PC-3 (cell line): ENCODE data around the gene OPN1MW. TPM values are rescaled to one million over a fixed set of nuclear protein-coding genes. Genes with fewer than 3 reads are reported as not detected.

Experiments
- ATAC-seq: fragments of 200-7000 bp; cut with Tn5 transposase; 2 replicates; pipeline ENCODE4 v1.9.1; 2020; ENCODE audit warnings: mild to moderate bottlenecking, moderate library complexity
- BruUV-seq: library from RNA; stranded (reverse); fragments of 400-500 nt; replicated peaks from 2 replicates; lab custom pipeline; 2021; lab: Mats Ljungman, UMichigan
- CTCF ChIA-PET: fragments of 300-600 bp; sonication (Branson Sonifier 250); formaldehyde crosslinking; loops from one replicate; lab custom pipeline; 2022; ENCODE audit warnings: antibody characterized with exemption; lab: Charles Lee
- POLR2A ChIA-PET: fragments of 300-600 bp; sonication (Branson Sonifier 250); formaldehyde crosslinking; loops from one replicate; lab custom pipeline; 2022; ENCODE audit warnings: antibody characterized with exemption; ENCODE audit not compliant: unreplicated experiment; lab: Charles Lee
- DNase-seq: peaks from one replicate; pipeline ENCODE4 v3.0.0-alpha.2; 2015
- H2AFZ ChIP-seq: fragments of 300-600 bp; sonication (generic); 2 replicates; pipeline ENCODE4 v1.6.0; 2016; ENCODE audit warnings: antibody characterized with exemption, low read length
- H3F3A ChIP-seq: fragments of 300-600 bp; sonication (generic); one replicate; pipeline ENCODE4 v1.6.0; 2017; ENCODE audit warnings: antibody characterized with exemption, low read length, control low read depth, mild to moderate bottlenecking; ENCODE audit not compliant: unreplicated experiment
- H3K27ac ChIP-seq: fragments of 300-600 bp; sonication (generic); 2 replicates; pipeline ENCODE4 v1.5.1; 2016; ENCODE audit warnings: mild to moderate bottlenecking, low read length
- H3K27me3 ChIP-seq: fragments of 300-600 bp; sonication (generic); 2 replicates; pipeline ENCODE4 v1.6.1; 2016; ENCODE audit warnings: low read length, mixed read lengths
- H3K36me3 ChIP-seq: fragments of 300-600 bp; sonication (generic); 2 replicates; pipeline ENCODE4 v1.6.1; 2016; ENCODE audit warnings: low read depth, mixed run types, low read length, mixed read lengths
- H3K4me1 ChIP-seq: fragments of 300-600 bp; sonication (generic); 2 replicates; pipeline ENCODE4 v1.5.1; 2016; ENCODE audit warnings: low read length; ENCODE audit not compliant: insufficient read depth
- H3K4me2 ChIP-seq: fragments of 300-600 bp; sonication (generic); 2 replicates; pipeline ENCODE4 v1.6.0; 2016; ENCODE audit warnings: low read length
- H3K4me3 ChIP-seq: fragments of 300-600 bp; sonication (generic); 2 replicates; pipeline ENCODE4 v1.5.1; 2016; ENCODE audit warnings: mild to moderate bottlenecking, low read length, mixed read lengths
- H3K79me2 ChIP-seq: fragments of 300-600 bp; sonication (generic); 2 replicates; pipeline ENCODE4 v1.6.1; 2017; ENCODE audit warnings: low read length, mixed read lengths
- H3K9ac ChIP-seq: fragments of 300-600 bp; sonication (generic); 2 replicates; pipeline ENCODE4 v1.6.0; 2016; ENCODE audit warnings: mild to moderate bottlenecking, low read length
- H3K9me2 ChIP-seq: fragments of 300-600 bp; sonication (generic); replicated peaks from 2 replicates; pipeline ENCODE4 v1.6.1; 2016; ENCODE audit warnings: mixed run types, low read length, mixed read lengths
- H3K9me3 ChIP-seq: fragments of 300-600 bp; sonication (generic); 2 replicates; pipeline ENCODE4 v1.6.1; 2016; ENCODE audit warnings: low read length, mixed read lengths
- H4K20me1 ChIP-seq: fragments of 300-600 bp; sonication (generic); 2 replicates; pipeline ENCODE4 v1.6.1; 2016; ENCODE audit warnings: low read length, mixed read lengths
- EZH2 ChIP-seq: fragments of 300-600 bp; sonication (generic); IDR thresholded peaks from one replicate; pipeline ENCODE4 v1.6.1; 2017; ENCODE audit warnings: antibody characterized with exemption, mild to moderate bottlenecking, low read length; ENCODE audit not compliant: unreplicated experiment
- EZH2phosphoT487 ChIP-seq: fragments of 300-600 bp; sonication (generic); IDR thresholded peaks from 2 replicates; pipeline ENCODE4 v1.6.1; 2018; ENCODE audit warnings: mild to moderate bottlenecking, antibody characterized with exemption, low read length, borderline replicate concordance
- intact Hi-C: fragments of 100-400 bp; cut with micrococcal nuclease; formaldehyde crosslinking; loops from 2 replicates; pipeline ENCODE4 v1.9.0; 2023
- total RNA-seq: library from RNA; depleted of rRNA; stranded (reverse); fragments of >200 nt; gene quantifications from 2 replicates; pipeline ENCODE4 v1.2.3, GENCODE V29; 2014
- TF ChIP-seq, protein P1 (sequence below): fragments of 300-600 bp; sonication (generic); conservative IDR thresholded peaks from 2 replicates; pipeline ENCODE4 v1.5.1; 2017; ENCODE audit warnings: antibody characterized with exemption, low read depth, mild to moderate bottlenecking, low read length

Gene OPN1MW
- total RNA-seq, 1 experiment from 2014 or later = not detected

DNA sequence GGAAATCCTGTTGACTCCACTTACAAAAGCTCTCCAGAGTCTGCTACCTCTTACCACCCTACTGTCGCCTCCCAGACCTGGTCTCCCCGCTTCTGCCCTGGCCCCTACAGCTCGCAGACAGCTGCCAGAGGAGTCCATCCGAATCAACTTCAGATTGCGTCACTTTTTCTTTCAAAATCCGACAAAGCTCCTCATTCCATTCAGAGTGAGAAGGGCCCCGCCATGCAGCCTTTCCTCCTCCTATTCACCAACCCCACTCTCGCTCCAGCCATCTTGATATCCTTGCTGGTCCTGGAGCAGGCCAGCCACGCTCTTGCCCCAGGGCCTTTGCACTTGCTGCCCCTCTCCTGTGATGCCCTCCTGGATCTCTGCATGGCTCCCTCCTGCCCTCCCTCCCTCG is 43.5 kb upstream of the OPN1MW start:
- Histone ChIP-seq H3K36me3 (no peaks in the 10 kb centered on the region), H3K79me2 (no peaks in the 10 kb centered on the region), H2AFZ (no peak overlapping the region), H3K9me3 (no peaks in the 10 kb centered on the region), H3K27ac (no peak overlapping the region), H3F3A (no peaks in the 10 kb centered on the region), H3K4me2 (no peak overlapping the region), H3K4me3 (no peak overlapping the region), H4K20me1 (no peaks in the 10 kb centered on the region), H3K4me1 (peaks cover 10% of the 10 kb centered on the region), H3K9ac (no peak overlapping the region), H3K9me2 (no peaks in the 10 kb centered on the region), H3K27me3 (no peaks in the 10 kb centered on the region)
- no TSS peak for BruUV-seq
- ATAC-seq (no peak), DNase-seq (no peak)
- intact Hi-C loops = no loop called here
- CTCF ChIA-PET = no interaction called here
- POLR2A ChIA-PET = no interaction called here
- TF ChIP-seq EZH2phosphoT487 (no peak), EZH2 (no peak)
- TF ChIP-seq, protein P1, sequence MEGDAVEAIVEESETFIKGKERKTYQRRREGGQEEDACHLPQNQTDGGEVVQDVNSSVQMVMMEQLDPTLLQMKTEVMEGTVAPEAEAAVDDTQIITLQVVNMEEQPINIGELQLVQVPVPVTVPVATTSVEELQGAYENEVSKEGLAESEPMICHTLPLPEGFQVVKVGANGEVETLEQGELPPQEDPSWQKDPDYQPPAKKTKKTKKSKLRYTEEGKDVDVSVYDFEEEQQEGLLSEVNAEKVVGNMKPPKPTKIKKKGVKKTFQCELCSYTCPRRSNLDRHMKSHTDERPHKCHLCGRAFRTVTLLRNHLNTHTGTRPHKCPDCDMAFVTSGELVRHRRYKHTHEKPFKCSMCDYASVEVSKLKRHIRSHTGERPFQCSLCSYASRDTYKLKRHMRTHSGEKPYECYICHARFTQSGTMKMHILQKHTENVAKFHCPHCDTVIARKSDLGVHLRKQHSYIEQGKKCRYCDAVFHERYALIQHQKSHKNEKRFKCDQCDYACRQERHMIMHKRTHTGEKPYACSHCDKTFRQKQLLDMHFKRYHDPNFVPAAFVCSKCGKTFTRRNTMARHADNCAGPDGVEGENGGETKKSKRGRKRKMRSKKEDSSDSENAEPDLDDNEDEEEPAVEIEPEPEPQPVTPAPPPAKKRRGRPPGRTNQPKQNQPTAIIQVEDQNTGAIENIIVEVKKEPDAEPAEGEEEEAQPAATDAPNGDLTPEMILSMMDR = no peak

DNA sequence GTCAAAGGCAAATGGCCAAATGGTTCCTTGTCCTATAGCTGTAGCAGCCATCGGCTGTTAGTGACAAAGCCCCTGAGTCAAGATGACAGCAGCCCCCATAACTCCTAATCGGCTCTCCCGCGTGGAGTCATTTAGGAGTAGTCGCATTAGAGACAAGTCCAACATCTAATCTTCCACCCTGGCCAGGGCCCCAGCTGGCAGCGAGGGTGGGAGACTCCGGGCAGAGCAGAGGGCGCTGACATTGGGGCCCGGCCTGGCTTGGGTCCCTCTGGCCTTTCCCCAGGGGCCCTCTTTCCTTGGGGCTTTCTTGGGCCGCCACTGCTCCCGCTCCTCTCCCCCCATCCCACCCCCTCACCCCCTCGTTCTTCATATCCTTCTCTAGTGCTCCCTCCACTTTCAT is 42.2 kb upstream of the OPN1MW start:
- Histone ChIP-seq H3K4me1 (peaks cover 10% of the 10 kb centered on the region), H3K4me2 (no peak overlapping the region), H3K9me3 (no peaks in the 10 kb centered on the region), H2AFZ (no peak overlapping the region), H3K27ac (no peak overlapping the region), H3K79me2 (no peaks in the 10 kb centered on the region), H3F3A (no peaks in the 10 kb centered on the region), H3K4me3 (no peak overlapping the region), H3K9me2 (no peaks in the 10 kb centered on the region), H3K36me3 (no peaks in the 10 kb centered on the region), H3K9ac (no peak overlapping the region), H4K20me1 (no peaks in the 10 kb centered on the region), H3K27me3 (no peaks in the 10 kb centered on the region)
- CTCF ChIA-PET = no interaction called here
- POLR2A ChIA-PET = no interaction called here
- no peak for TF ChIP-seq EZH2phosphoT487
- no peak for TF ChIP-seq EZH2
- TF ChIP-seq, protein P1 = no peak
- no peak for DNase-seq
- intact Hi-C loops = no loop called here
- ATAC-seq = no peak
- BruUV-seq = no TSS peak

DNA sequence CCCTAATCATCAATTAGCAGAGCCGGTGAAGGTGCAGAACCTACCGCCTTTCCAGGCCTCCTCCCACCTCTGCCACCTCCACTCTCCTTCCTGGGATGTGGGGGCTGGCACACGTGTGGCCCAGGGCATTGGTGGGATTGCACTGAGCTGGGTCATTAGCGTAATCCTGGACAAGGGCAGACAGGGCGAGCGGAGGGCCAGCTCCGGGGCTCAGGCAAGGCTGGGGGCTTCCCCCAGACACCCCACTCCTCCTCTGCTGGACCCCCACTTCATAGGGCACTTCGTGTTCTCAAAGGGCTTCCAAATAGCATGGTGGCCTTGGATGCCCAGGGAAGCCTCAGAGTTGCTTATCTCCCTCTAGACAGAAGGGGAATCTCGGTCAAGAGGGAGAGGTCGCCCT is 41.7 kb upstream of the OPN1MW start:
- no TSS peak for BruUV-seq
- DNase-seq = no peak
- Histone ChIP-seq H3K27me3 (no peaks in the 10 kb centered on the region), H3K9me3 (no peaks in the 10 kb centered on the region), H3K4me3 (no peak overlapping the region), H3K9me2 (no peaks in the 10 kb centered on the region), H3K79me2 (no peaks in the 10 kb centered on the region), H2AFZ (no peak overlapping the region), H3K4me2 (no peak overlapping the region), H3K9ac (no peak overlapping the region), H4K20me1 (no peaks in the 10 kb centered on the region), H3K27ac (no peak overlapping the region), H3K4me1 (peaks cover 7% of the 10 kb centered on the region), H3K36me3 (no peaks in the 10 kb centered on the region), H3F3A (no peaks in the 10 kb centered on the region)
- intact Hi-C loops = no loop called here
- ChIA-PET CTCF (no interaction called here), POLR2A (no interaction called here)
- TF ChIP-seq EZH2 (no peak), EZH2phosphoT487 (no peak)
- TF ChIP-seq, protein P1 = no peak
- ATAC-seq = no peak
